Renal cortex interstitium (tissue), 3 donors: ENCODE measurements around the gene OPN1SW. TPM values are rescaled to one million over a fixed set of nuclear protein-coding genes. Genes with fewer than 3 reads are reported as not detected.

ENCODE experiments used
- polyA plus RNA-seq, 3 donors: library from polyadenylated mRNA; unstranded; fragments of 120-200 nt; gene quantifications; one replicate each; pipeline ENCODE4 v1.2.1, GENCODE V29; 2013; ENCODE audit not compliant: insufficient read length in 3 of 3

Gene OPN1SW
- polyA plus RNA-seq, 3 donors: 1.0 to 1.7 (median 1.5) TPM

Other genes with a start within 250 kb of the OPN1SW start
- gene GARIN1A, start 103.5 kb downstream of the OPN1SW start, polyA plus RNA-seq: 1 to 10 TPM; 2.4 to 4.3 (median 2.7) TPM
- gene CALU, start 36.4 kb downstream of the OPN1SW start, polyA plus RNA-seq: 100 to 1,000 TPM; 167 to 207 (median 204) TPM
- gene CCDC136, start 16.2 kb upstream of the OPN1SW start, polyA plus RNA-seq: 10 to 100 TPM; 16.1 to 22.8 (median 22.5) TPM
- 10 to 100 TPM; 11.2 to 23.6 (median 17.8) TPM for gene FLNC, start 54.6 kb upstream of the OPN1SW start, polyA plus RNA-seq
- gene ATP6V1F, start 87.1 kb upstream of the OPN1SW start, polyA plus RNA-seq: 100 to 1,000 TPM; 224 to 261 (median 241) TPM
- 10 to 100 TPM; 15.0 to 32.4 (median 21.4) TPM for gene KCP, start 134.9 kb upstream of the OPN1SW start, polyA plus RNA-seq
- gene IRF5, start 162.1 kb upstream of the OPN1SW start, polyA plus RNA-seq: 10 to 100 TPM in 1 of 3 donors, 1 to 10 TPM in 2; 7.3 to 10.3 (median 9.1) TPM